SHP77 (cell line): ENCODE results near the gene STAB1.

ENCODE experiments used
- DNase-seq, 2 experiments: peaks; one replicate each; lab custom pipeline; 2025; lab: John Stamatoyannopoulos, UW

STAB1 gene

DNA sequence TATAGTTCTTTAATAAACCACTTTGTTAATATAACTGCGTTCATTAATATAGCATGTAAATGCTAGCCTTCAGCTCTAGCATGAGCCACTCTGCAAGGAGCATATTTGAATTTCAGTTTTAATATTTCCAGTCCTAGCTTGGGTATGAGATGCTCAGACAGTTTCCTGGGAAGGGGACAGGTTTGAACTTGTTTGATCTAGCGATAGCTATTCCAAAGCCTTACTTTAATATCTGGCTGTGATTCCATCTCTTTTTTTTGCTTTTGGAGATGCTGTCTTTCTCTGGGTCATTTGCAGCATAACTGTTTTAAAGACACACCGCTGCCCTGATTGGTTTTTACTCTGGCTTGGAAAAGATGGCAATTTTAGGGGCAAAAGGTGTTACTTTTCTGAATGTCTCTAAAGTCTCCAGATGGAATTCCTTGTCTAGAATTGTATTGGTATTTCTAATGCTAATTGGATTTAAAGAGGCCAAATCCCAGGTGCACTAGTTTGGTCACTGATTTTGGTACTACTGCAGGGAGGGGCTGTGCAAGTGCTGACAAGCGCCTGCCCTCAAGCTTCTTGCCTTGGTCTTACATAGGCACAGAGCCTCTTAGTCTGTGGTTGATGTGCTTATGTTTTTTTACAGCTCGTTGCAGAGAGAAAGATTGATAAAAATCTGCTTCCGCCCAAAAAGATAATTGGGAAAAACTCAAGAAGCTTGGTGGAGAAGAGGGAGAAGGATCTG lies 36.9 kb upstream of the STAB1 start:
- DNase-seq: no peak

DNA sequence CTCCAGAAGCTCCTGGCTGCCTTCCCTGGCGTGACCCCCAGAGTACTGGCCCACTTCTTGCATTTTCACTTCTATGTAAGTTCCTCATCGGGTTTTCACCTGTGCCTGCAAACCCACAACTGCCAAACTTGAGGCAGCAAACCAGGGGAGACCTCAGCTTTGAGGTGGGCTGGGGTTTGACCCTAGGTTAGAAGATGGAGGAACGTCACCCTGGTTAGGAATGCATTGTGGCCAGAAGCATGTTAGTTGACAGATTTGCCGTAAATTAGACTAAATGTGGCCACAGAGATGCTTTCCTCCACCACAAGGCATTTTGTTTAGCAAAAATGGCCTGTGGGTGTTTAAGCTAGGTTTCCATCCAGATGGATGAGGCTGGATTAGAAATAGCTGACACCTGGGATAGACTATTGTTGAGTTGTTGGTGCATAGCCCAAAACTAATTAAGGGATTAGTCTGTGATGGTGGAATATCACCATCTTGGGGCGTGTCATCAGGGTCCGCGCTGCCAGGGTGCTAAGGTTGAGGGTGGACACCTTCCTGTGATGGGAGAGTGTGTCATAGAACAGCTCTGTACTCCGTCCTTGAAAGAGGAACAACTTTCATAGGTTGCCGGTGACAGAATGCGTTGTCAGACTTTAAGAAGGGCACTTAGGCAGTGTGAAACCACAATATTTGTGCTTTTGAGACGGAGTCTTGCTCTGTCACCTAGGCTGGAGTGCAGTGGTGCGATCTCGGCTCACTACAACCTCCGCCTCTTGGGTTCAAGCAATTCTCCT lies 36.2 kb upstream of the STAB1 start:
- no peak for DNase-seq

DNA sequence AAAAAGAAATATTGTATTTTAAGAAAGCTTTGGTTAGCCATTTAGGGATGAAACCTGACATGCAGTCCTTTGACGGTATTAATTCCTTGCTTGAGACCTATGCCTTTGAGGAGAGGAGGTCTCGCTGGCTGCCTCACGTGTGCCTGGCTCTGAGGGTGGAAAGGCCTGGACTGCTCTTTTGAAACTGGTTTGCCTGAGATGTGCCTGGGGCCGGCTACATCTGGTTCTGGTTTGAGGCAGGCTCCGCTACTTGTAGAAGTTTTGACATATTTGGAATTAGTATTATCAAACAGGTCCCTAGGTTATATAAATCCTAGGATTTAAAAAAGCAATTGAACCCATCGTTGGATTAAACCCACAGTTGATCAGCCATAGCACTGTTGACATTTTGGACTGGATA lies 33.3 kb upstream of the STAB1 start:
- no peak for DNase-seq

DNA sequence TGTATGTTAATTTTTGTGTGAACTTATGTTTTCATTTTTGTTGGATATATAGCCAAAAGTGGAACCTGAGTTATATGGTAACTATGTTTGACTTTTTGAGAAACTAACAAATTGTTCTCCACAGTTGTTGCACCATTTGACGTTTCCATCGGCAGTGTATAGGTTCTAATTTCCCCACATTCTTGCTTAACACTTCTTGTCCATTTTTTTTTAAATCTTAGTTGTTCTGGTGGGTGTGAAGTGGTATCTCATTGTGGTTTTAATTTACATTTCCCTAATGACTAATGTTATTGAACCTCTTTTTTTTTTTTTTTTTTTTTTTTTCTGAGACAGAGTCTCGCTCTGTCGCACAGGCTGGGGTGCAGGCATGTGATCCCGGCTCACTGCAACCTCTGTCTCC lies 31.7 kb upstream of the STAB1 start:
- DNase-seq: no peak

DNA sequence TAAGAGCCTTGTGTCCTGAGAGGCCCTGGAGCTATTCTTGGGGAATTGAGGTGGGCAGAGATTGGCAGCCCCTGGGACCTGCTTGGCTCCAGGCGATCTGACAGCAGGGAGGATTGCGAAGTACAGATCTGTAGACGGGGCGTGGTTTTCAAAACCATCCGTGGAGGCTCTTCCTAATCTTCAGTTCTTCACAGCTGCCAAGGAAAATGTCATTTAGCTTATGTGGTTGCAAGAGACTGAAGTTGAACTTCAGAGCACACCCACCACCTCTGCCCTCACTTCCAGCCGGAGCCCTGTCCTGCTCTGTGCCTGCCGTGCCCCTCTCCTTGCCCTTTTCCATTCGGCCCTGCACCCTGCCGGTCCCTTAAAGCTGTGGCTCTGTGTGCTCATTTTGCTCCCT lies 26.8 kb upstream of the STAB1 start:
- DNase-seq: no peak

DNA sequence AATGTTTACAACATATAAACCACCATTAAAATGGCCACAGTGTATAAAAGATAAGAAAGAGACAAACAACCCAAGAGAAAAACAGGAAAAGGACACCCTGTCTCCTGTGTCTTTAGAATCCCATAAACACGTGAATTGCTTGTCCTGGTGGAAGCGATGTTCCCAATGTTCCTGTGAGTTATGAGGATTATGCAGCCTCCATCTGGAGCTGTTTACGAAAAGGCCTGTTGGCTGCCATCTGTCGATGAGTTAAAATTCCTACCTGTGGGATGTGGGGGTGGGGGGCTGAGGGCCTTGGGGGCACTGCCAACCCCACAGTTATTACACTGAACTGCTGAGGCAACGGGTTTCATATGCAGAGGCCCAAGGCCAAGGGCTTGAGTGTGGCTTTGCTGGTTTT lies 26.1 kb upstream of the STAB1 start:
- no peak for DNase-seq

DNA sequence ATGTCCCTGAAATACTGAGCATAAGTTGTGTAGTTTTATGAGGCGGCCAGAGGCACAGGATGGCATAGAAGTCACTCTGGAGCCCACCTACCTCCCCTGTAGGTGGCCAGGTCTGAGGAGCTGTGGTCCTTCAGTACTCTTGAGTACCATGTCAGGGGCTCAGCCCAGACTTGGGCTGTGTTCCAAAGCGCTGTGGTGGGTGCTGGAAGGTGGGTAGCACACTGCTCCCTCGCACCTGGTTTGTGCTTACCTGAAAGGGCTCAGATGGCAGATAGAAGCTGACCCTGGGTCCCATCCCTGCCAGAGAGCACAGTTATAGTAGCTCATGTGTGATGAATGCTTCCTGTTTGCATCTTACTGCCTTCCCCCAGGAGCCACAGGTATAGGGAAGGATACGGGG lies 24.2 kb upstream of the STAB1 start:
- no peak for DNase-seq

DNA sequence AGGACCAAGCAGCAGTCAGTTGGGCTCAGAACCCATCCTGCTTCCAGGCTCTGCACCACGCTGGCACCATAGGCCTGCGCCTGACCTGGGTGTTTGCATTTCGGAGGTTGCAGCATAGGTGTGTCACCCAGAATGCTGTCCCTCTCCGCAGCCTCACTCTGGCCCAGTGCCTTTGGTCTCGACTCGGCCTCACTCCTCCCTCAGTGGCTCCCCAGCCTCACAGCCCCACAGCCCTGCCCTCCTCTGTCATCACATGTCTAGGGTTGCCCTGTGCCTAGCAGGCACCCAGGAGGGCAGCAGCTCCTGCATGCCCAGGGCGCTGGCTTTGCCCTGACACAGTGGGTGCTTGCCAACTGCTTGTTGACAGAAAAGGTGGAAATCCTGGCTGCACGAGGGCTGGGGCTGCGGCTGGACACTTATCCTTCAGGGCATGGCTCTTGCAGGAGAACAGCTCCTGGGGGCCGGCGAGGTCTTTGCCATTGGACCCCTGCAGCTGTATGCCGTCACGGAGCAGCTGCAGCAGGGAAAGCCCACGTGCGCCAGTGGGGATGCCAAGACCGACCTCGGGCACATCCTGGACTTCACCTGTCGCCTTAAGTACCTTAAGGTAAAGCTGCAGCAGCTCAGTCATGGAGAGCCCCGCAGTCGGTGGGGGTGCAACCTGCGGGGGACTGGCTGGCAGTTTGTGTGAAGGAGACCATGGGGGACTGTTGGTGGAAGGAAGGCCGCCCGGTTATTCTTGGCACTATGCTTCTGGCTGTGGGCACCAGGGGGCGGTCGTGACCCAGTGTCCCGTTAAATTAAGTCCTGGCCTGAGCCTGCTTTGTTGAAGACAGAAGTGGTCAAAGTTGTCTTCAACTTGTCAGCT lies 23.5 kb upstream of the STAB1 start:
- no peak for DNase-seq

DNA sequence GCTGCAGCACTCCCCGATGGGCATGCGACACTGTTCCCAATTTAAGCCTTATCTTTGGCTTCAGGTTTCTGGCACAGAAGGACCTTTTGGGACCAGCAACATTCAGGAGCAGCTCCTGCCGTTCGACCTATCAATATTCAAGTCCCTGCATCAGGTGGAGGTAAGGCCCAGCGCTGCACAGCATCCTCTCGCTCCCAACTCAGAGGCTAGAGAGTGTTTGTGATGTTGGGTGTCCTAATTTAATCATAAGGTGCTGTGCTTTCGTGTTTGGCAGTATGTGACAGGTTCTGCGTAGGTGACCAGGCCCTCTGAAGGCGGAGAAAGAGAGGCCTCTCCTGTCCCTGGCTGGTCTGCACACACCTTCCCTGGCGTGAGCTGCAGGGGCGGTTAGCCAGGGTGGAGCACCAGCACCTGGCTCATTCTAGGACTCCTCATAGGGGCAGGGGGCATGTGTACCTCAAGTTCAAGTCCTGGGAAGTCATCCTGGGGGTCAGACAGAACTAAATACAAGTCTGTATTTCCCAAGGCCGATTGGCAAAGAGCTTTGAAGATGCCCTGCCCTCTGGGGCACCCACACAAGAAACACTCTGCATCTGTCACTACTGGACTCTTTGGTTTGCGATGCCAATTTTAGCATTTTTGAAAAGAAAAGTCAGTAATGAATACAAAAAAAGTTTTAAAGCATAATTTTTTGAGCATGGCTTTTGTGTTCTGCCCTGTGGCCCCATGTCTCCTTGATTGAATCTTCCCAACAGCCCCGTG lies 22.7 kb upstream of the STAB1 start:
- DNase-seq: no peak

DNA sequence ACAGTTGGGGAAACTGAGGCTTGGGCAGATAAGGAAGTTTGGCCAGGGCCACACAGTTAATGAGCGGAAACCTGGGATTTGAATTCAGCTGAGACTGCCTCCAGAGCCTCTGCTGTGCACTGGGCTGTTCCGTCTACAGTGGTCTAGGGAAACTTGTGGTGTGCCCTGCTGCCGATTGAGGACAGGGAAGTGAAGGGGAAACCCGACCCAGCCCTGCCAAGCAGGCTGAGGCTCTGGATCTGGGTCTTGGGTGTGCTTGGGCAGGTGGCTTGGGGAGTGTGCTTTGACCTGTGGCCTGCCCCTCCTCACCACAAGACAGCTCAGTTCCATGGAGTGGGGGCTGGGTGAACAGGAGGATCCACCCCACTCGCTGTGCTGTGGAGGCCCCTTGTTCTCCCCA lies 22.1 kb upstream of the STAB1 start:
- DNase-seq: no peak

DNA sequence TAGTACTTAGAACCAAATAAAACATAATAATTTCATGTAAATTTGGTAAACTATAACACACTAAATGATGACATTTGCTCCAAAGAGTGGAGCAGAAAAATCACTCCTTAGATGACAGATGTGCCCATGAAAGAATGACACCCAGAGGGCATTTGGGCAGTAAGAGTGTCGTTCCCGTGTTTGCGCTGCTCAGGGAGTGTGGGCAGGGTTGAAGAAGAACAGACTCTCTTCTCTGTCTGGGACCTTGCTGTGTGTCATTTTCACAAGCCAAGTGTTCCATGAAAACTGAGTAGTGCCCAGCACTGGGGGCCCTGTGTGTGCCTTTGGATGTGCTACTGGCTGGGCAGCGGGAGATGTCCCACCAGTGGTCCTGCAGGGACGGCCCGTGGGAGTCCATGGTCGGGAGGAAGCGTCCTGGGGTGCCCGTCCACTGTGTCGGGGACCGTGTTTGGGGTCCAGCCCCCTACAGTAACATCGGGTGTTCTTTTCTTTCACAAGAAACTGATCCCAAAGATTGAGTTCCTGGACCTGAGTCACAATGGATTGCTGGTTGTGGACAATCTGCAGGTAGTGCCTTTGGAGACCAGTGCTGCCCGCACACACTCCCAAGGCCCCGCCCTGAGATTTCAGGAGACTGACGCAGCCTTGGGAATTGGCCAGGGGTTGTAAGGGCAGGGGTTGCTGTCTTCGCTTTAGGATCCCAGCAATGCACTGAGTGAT lies 17.9 kb upstream of the STAB1 start:
- DNase-seq: no peak

DNA sequence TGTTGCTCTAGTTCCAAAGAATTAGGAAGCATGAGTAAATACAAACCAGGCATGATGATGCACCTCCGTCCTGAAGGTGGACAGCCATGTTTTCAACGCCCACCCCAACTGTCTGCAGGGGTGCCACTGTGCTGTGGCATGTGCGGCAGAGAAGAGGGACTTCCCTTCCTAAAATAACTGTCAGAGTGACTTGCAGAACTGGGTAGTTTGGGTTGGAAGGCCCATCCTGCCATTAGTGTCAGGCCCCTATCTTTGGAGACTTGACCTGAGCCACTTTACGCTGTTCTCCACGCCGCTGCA lies 17.4 kb upstream of the STAB1 start:
- DNase-seq: no peak

DNA sequence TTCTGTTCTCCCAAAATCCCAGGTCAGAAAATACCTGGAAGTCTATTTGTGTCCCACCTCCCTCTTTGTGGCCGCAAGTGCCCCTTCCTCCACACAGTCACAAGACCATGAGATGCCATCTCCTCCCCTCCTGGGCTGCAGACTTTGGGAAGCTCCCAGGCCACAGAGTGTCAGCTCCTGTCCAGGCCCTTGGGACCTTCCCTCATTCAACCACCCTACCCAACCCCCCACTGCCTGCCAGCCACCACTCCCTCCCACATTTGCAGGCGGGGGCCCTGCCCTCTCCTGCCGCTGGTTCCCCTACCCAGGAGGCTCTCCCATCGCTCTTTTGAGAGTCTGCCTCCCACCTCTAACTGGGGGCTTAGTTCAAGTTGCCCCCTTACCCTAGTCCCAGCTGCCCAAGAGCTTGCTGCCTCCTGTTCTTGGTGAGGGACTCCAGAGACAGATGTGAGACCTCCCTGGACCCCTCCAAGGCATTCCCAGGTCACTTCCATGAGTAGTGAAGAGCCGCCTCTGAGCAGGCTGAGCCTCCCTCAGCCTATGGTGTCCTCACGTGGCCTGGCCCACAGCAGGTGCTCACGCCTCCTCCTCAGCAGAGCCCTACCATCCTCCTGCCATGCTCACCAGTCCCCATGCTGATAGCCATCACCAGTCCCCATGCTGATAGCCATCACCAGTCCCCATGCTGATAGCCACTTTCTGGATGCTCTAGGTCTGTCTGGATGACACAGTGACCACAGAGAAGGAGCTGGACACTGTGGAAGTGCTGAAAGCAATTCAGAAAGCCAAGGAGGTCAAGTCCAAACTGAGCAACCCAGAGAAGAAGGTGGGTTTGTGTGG lies 15.9 kb upstream of the STAB1 start:
- DNase-seq: no peak

DNA sequence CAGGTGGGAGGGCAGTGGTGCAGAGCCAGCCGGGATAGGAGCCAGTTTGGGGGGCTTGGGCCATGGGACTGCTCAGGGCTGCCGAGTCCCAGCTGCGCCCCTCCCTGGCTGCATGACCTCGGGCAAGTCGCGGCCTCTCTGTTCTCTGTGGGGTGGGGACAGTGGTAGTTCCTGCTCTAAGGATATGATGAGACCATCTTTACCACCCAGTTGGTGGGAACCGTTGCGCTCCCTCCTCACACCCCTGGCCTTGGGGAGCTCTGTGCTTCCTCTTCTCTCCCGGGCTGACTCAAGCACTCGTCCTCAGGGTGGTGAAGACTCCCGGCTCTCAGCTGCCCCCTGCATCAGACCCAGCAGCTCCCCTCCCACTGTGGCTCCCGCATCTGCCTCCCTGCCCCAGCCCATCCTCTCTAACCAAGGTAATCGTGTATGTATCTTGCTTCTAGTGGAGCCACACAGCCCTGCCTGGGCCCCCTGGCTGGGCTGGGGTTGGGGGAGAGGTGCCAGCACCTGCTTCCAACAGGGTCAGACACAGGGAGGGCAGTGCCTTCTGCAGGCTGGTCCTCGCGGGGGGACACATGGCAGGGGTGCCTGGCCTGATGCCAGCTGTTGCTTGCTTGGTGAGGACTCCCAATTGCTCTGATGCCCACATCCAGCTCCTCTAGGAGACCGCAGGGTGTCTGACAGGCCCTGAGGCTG lies 15.1 kb upstream of the STAB1 start:
- no peak for DNase-seq

DNA sequence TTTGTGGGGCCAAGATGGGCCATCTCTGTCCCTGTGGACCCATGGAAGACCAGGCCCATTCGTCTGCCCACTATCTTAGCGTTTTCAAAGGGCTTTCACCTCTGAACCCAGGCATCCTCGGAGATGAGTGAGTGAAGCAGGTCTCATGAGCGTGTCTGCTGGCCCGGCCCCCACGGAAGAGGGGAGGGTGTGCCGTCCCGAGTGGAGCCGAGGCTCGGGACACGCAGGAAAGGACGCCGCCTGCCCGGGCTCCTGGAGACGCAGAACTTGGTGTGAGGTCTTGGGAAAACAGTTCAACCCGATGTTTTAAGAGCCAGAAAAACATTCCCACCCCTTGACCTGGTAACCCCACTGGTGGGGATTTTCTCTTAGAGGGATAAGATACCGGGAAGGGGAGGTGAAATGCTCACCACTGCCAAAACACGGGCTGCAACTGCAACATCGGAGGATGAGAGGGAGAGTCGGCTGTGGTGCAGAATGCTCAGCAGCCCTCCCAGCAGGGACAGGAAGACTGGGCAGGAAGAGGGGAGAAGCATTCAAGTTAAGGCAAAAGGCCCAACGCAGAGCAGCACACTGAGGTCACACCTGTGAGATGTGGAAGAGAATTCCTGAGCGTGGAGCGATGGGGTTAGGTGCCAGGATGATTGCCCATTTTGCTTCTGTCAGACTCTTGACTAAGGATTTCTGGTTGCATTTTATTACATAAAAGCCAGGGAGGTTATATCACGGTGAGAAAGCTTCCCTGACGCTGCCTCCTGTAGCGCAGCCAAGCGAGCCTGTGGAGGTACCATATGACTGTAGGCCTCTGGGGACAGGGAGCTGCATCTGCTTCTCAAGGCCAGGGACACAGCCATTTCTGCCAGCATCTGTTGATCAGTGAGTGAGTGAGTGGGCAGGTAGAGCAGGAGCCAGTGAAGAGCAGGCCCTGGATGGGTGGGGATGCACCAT lies 14.1 kb upstream of the STAB1 start:
- DNase-seq: no peak

DNA sequence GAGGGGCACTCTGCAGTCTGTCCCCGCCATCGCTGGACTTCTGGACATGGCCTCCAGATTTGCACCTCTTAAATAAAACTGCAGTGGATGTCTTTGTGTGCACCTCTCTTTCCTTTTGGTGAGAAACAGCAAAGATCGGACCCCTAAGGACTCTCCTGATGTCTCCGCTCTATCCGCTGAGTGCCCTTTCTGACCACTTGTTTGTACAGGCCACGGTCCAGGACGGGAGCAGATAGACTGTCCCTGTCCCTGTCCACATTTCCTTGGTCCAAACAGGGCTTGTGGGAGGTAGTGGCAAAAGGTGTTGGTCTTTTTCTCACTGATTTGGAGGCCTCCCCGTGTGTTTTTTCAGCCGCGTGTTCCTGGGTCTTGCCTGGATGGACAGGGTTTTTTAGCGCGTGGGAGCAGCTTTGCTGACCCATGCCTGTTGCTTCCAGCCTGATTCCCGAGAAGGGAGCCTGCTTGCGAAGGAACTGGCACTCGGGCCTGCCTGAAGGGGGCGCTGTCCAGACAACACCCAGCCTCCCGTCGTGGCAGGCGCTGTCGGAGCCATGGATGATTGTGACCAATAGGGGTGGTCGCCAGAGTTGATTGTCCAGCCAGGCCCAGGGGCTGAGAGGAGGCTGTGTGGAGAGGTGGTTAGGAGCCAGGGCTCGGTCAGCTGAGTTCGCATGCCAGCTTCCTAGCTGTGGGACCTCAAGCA lies 13.2 kb upstream of the STAB1 start:
- DNase-seq: no peak

DNA sequence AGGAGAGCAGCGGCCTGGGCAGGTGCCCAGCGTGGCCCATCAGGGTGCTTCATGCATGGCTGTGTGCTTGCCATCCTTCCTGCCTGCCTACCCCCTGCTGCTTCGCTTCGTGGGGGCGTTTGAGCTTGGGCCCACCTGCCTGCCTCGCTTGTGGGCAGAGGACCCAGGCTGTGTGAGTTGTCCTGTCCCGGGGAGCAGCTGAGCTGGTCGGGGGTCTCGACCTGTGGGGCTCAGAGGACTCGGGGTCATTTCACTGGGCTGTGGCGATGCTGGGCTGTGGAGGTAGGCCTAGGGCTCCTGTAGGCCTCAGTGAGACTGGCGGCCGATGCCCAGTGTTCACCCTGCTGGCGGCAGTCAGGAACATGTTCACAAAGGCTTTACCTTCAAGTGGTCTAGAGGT lies 12.1 kb upstream of the STAB1 start:
- DNase-seq: no peak
